GM23248 (cell line): ENCODE results near the gene ZHX3.

ENCODE experiments used
- EZH2 ChIP-seq: fragments of 200-600 bp; sonication (generic); IDR thresholded peaks from 2 replicates; pipeline ENCODE4 v1.6.1; 2018; ENCODE audit warnings: antibody characterized with exemption, mild to moderate bottlenecking; ENCODE audit not compliant: insufficient read depth, poor library complexity, severe bottlenecking
- EZH2phosphoT487 ChIP-seq: fragments of 200-600 bp; sonication (generic); IDR thresholded peaks from 2 replicates; pipeline ENCODE4 v1.6.1; 2018; ENCODE audit warnings: antibody characterized with exemption, moderate library complexity, mild to moderate bottlenecking, low read depth; ENCODE audit not compliant: insufficient read depth

- TF ChIP-seq EZH2 (no peak), EZH2phosphoT487 (no peak)
Measured at GRCh38 chr20:41308290-41308711, 9.2 kb downstream of the ZHX3 start.
